Measurements from ENCODE around the gene RC3H2. TPM values are rescaled to one million over a fixed set of nuclear protein-coding genes. Genes with fewer than 3 reads are reported as not detected.

Gene RC3H2
- total and polyA plus RNA-seq, 2 of the 13 experiments (the other 11 are each of a cell fraction or from before 2014, with no cell fraction given): 21.0 to 36.4 TPM

DNA sequence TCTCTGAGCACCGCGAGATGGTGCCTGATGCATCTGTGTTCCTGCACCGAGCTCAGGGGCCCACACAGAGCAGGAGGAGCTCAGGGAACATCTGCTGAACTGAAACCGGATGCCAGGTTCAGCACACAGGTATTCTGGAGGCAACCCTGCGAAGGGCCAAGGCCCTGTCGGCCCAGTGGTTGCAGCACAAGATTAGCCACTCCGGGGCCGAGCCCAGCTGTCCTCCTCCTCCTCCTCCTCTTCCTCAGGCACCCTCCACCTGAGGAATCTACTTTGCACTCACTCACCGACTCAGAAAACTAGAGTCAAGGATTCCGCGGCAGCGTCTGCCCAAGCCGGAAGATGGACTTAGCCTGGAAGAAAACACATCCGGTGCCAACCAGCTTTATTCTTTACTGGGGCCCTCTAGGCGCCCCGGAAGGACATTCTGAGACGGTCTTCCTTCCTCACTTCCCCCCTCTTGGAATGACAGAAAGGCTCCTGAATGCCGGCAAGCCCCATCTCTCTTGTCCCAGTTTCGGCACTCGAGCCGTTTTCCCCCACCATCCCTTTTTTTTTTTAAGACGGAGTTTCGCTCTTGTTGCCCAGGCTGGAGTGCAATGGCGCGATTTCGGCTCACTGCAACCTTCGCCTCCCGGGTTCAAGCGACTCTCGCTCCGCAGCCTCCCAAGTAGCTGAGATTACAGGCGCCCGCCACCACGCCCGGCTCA, 8.0 kb upstream of the RC3H2 start, which contains the start of gene ZBTB6 (continued):
- TF ChIP-seq ZNF572 (CRISPR knock-in tag; IDR thresholded peaks at IDR 0.05): no peak
- no peak for TF ChIP-seq ZNF543 (CRISPR knock-in tag; IDR thresholded peaks at IDR 0.05)
- no peak for TF ChIP-seq EEA1 (CRISPR knock-in tag; IDR thresholded peaks at IDR 0.05; ENCODE audit: borderline replicate concordance)
- no peak for TF ChIP-seq HNRNPK (IDR thresholded peaks at IDR 0.05; ENCODE audit: low read depth, low read length, poor library complexity, severe bottlenecking)
- no peak for TF ChIP-seq ZNF766 (CRISPR knock-in tag; IDR thresholded peaks at IDR 0.05; ENCODE audit: borderline replicate concordance)
- no peak for TF ChIP-seq ZBTB3 (CRISPR knock-in tag; IDR thresholded peaks at IDR 0.05; ENCODE audit: borderline replicate concordance, low read depth)
- peak; percentile 57; the same call in 1 of the 2 replicates for TF ChIP-seq ELF3 (CRISPR knock-in tag; IDR thresholded peaks at IDR 0.05)
- TF ChIP-seq ETV6 (CRISPR knock-in tag; conservative IDR thresholded peaks at IDR 0.05): no peak
- TF ChIP-seq, protein P1, sequence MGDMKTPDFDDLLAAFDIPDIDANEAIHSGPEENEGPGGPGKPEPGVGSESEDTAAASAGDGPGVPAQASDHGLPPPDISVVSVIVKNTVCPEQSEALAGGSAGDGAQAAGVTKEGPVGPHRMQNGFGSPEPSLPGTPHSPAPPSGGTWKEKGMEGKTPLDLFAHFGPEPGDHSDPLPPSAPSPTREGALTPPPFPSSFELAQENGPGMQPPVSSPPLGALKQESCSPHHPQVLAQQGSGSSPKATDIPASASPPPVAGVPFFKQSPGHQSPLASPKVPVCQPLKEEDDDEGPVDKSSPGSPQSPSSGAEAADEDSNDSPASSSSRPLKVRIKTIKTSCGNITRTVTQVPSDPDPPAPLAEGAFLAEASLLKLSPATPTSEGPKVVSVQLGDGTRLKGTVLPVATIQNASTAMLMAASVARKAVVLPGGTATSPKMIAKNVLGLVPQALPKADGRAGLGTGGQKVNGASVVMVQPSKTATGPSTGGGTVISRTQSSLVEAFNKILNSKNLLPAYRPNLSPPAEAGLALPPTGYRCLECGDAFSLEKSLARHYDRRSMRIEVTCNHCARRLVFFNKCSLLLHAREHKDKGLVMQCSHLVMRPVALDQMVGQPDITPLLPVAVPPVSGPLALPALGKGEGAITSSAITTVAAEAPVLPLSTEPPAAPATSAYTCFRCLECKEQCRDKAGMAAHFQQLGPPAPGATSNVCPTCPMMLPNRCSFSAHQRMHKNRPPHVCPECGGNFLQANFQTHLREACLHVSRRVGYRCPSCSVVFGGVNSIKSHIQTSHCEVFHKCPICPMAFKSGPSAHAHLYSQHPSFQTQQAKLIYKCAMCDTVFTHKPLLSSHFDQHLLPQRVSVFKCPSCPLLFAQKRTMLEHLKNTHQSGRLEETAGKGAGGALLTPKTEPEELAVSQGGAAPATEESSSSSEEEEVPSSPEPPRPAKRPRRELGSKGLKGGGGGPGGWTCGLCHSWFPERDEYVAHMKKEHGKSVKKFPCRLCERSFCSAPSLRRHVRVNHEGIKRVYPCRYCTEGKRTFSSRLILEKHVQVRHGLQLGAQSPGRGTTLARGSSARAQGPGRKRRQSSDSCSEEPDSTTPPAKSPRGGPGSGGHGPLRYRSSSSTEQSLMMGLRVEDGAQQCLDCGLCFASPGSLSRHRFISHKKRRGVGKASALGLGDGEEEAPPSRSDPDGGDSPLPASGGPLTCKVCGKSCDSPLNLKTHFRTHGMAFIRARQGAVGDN (CRISPR knock-in tag; IDR thresholded peaks at IDR 0.05): peak; percentile 91
- TF ChIP-seq SATB2 (CRISPR knock-in tag; IDR thresholded peaks at IDR 0.05): 0 out of 2 replicates have a peak, but pooled peaks have one; percentile 35
- TF ChIP-seq ETS1 (CRISPR knock-in tag; IDR thresholded peaks at IDR 0.05): 0 out of 2 replicates have a peak, but pooled peaks have one; percentile 78
- no peak for TF ChIP-seq CHCHD3 (CRISPR knock-in tag; IDR thresholded peaks at IDR 0.05)
- peak; percentile 34 for TF ChIP-seq XRCC5 (optimal IDR thresholded peaks at IDR 0.05; ENCODE audit: low read length)
- TF ChIP-seq POLR2AphosphoS5 (IDR thresholded peaks at IDR 0.05; ENCODE audit: low read depth, low read length): peak; percentile 73
- no peak for TF ChIP-seq SMC3 (IDR thresholded peaks at IDR 0.05; ENCODE audit: low read length)
- TF ChIP-seq ZNF570 (CRISPR knock-in tag; IDR thresholded peaks at IDR 0.05; ENCODE audit: borderline replicate concordance): no peak
